HG02588 (cell line): ENCODE results near the gene SCAMP2.
"Not testable (repeated sequence)": the region's sequence is repeated elsewhere in the genome, so short reads cannot be mapped to it uniquely, and the experiment has no call there.

Source experiments
- ATAC-seq: cut with Tn5 transposase; IDR thresholded peaks from one replicate; pipeline ENCODE4 v1.9.1; 2021; ENCODE audit warnings: mild to moderate bottlenecking, moderate library complexity; ENCODE audit not compliant: unreplicated experiment

The SCAMP2 gene

GRCh38 chr15:74873036-74873755, at the start of gene SCAMP2:
SCAMP2 (minus strand) TSS chr15:74873365; CDS start chr15:74873255, 110 bp downstream.
- ATAC-seq: peak; percentile 76

DNA sequence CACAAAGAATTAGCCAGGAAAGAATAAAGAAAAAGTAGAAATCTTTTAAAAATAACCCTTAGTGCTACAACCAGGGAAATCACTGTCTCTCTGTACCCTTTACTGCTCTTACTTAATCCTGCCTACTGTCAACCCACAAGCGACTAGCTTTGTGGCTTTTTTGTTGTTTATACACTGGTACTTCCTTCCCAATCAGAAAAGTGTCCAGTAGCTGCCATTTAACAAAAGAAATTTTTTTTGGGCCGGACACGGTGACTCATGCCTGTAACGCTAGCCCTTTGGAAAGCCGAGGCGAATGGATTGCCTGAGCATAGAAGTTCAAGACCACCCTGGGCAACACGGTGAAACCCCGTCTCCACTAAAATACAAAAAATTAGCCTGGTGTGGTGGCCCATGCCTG, 47.3 kb upstream of the SCAMP2 start:
- ATAC-seq: no peak

DNA sequence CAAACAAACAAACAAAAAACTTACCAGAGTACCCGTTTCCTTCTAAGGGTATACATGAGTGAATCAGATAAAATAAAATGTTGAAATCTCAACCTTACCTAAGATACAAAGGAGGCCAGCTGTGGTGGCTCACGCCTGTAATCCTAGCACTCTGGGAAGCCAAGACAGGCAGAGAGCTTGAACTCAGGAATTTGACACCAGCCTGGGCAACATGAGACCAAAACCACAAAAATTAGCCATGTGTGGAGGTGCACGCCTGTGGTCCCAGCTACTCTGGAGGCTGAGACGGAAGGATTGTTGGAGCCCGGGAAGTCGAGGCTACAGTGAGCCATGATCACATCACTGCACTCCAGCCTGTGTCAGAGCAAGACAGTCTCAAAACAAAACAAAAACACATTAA, 44.5 kb upstream of the SCAMP2 start:
- ATAC-seq: no peak

DNA sequence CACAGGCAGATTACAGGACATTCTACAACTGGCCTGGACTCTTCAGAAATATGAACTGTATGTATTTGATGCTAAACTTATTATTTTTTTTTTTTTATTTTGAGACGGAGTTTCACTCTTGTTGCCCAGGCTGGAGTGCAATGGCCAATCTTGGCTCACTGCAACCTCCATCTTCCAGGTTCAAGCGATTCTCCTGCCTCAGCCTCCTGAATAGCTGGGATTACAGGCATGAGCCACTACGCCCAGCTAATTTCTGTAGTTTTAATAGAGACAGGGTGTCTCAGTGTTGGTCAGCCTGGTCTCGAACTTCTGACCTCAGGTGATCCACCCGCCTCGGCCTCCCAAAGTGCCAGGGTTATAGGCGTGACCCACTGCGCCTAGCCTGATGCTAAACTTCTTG, 40.6 kb upstream of the SCAMP2 start:
- not testable (repeated sequence) for ATAC-seq

- ATAC-seq: no peak
Observed at GRCh38 chr15:74913041-74913440, 39.9 kb upstream of the SCAMP2 start.

- no peak for ATAC-seq
Observed at GRCh38 chr15:74908635-74909034, 35.5 kb upstream of the SCAMP2 start.

- ATAC-seq: no peak
Observed at GRCh38 chr15:74907163-74907870, 34.2 kb upstream of the SCAMP2 start.

GRCh38 chr15:74906450-74907162, 33.4 kb upstream of the SCAMP2 start, which contains the start of gene FAM219B:
FAM219B (minus strand) TSS chr15:74906851; CDS start chr15:74906800, 51 bp downstream.
- ATAC-seq: peak; percentile 83

GRCh38 chr15:74906067-74906449, 32.9 kb upstream of the SCAMP2 start:
- ATAC-seq: peak; percentile 26

GRCh38 chr15:74904190-74904805, 31.1 kb upstream of the SCAMP2 start:
- no peak for ATAC-seq

- ATAC-seq: no peak
Observed at GRCh38 chr15:74903676-74904075, 30.5 kb upstream of the SCAMP2 start.

- ATAC-seq: no peak
Observed at GRCh38 chr15:74902295-74903075, 29.3 kb upstream of the SCAMP2 start.

- ATAC-seq: no peak
Observed at GRCh38 chr15:74901612-74902063, 28.5 kb upstream of the SCAMP2 start.

- ATAC-seq: no peak
Observed at GRCh38 chr15:74897300-74897701, 24.1 kb upstream of the SCAMP2 start.

GRCh38 chr15:74896316-74896715, 23.2 kb upstream of the SCAMP2 start:
- ATAC-seq: no peak

GRCh38 chr15:74895830-74896229, 22.7 kb upstream of the SCAMP2 start:
- ATAC-seq: no peak

DNA sequence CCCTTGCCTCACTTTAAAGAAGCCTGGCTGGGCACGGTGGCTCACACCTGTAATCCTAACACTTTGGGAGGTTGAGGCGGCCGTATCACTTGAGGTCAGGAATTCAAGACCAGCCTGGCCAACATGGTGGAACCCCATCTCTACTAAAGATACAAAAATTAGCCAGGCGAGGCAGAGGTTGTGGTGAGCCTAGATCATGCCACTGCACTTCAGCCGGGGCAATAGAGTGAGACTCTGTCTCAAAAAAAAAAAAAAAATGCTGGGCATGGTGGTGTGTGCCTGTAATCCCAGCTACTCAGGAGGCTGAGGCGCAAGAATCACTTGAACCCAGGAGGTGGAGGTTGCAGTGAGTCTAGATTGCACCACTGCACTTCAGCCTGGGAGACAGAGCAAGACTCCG, 21.2 kb upstream of the SCAMP2 start:
- ATAC-seq: not testable (repeated sequence)

DNA sequence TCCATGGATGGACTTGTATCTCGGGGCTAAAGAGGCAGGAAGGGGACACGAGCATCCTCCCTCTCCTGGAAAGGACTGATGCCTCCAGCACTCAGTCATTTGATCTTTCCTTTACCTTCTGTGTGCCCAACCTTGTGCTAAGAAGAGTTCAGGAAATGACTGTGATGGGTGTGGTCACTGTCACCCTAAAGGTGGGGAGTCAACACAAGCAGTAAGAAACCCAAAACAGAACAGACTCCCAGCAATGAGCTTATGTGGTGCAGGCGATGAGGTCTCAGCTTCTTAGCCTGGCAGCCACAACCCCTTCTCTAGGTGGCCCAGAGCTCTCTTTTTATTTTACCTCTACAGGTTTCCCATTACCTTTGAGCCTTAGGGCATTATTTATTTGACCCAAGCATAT, 20.5 kb upstream of the SCAMP2 start:
- ATAC-seq: no peak

GRCh38 chr15:74892931-74893330, 19.8 kb upstream of the SCAMP2 start:
- no peak for ATAC-seq

GRCh38 chr15:74892313-74892712, 19.1 kb upstream of the SCAMP2 start:
- no peak for ATAC-seq
